Upper lobe of left lung (tissue), 4 donors: Measurements from ENCODE around the gene PTPRN2.

ENCODE experiments used
- EP300 ChIP-seq, 4 donors: sonication (generic); formaldehyde crosslinking; IDR thresholded peaks; one replicate each; pipeline ENCODE4 v1.5.1; 2017; ENCODE audit warnings: antibody characterized with exemption in 4 of 4, control low read depth in 2 of 4
- POLR2A ChIP-seq, 4 donors: fragments of 450-650 bp; IDR thresholded peaks; one replicate each; pipeline ENCODE4 v1.5.1; 2016 to 2017; ENCODE audit warnings: antibody characterized with exemption in 4 of 4, mild to moderate bottlenecking in 2 of 4
- POLR2AphosphoS5 ChIP-seq, 2 donors: sonication (generic); formaldehyde crosslinking; IDR thresholded peaks; one replicate each; pipeline ENCODE4 v1.5.1; 2017; ENCODE audit warnings: antibody characterized with exemption in 2 of 2

GRCh38 chr7:157538735-157539134 is 1048.9 kb downstream of the PTPRN2 start:
- no peak for TF ChIP-seq POLR2A (IDR thresholded peaks at IDR 0.05)
- TF ChIP-seq POLR2AphosphoS5 (IDR thresholded peaks at IDR 0.05), result no peak
- TF ChIP-seq EP300 (IDR thresholded peaks at IDR 0.05), result no peak
